ENCODE data around the gene CREB3L1. TPM values are rescaled to one million over a fixed set of nuclear protein-coding genes. Genes with fewer than 3 reads are reported as not detected.

Gene CREB3L1
- total and polyA plus RNA-seq, 2 donors (not counting 3 experiments of a cell fraction or from before 2014, with no cell fraction given), result 0.23 to 0.84 TPM

- Histone ChIP-seq H3K4me3 (replicated peaks in 1 of 3; ENCODE audit: insufficient read depth in 1 of 3, low read depth in 1 of 3, low read length in 3 of 3) (no peak overlapping the region), H3K27me3 (ENCODE audit: control insufficient read depth in 2 of 2, insufficient read depth in 2 of 2, low read length in 2 of 2) (no peaks in the 10 kb centered on the region), H3K4me2 (ENCODE audit: insufficient read depth, low read length) (no peak overlapping the region), H3K79me2 (ENCODE audit: control insufficient read depth, insufficient read depth, low read length) (no peaks in the 10 kb centered on the region), H3K9me3 (replicated peaks; ENCODE audit: control insufficient read depth, insufficient read depth, low read length) (no peaks in the 10 kb centered on the region), H3K4me1 (ENCODE audit: control insufficient read depth, extremely low read depth, insufficient read depth, low read length) (peaks cover 8% of the 10 kb centered on the region), H4K20me1 (replicated peaks; ENCODE audit: control insufficient read depth, extremely low read depth, insufficient read depth, low read length) (no peaks in the 10 kb centered on the region), H2AFZ (ENCODE audit: low read depth, low read length) (no peak overlapping the region), H3K36me3 (ENCODE audit: control insufficient read depth in 2 of 2, extremely low read depth in 1 of 2, insufficient read depth in 2 of 2, low read length in 2 of 2) (no peaks in the 10 kb centered on the region), H3K9ac (replicated peaks; ENCODE audit: extremely low read depth, insufficient read depth, low read length) (no peak overlapping the region), H3K9me1 (replicated peaks; ENCODE audit: control insufficient read depth, extremely low read depth, insufficient read depth, low read length) (no peaks in the 10 kb centered on the region), H3K27ac (ENCODE audit: insufficient read depth, low read depth, low read length) (no peak overlapping the region)
- BruUV-seq (replicated peaks), result no TSS peak
- no peak for TF ChIP-seq CTCF (IDR thresholded peaks at IDR 0.05; ENCODE audit: extremely low read depth in 1 of 2, insufficient read depth in 1 of 2, low read depth in 1 of 2, low read length in 2 of 2)
- no peak for TF ChIP-seq GATA2 (IDR thresholded peaks at IDR 0.05; ENCODE audit: insufficient read depth, insufficient read length, low read depth, low read length)
- TF ChIP-seq MYC (IDR thresholded peaks at IDR 0.05; ENCODE audit: low read depth, low read length), result no peak
- TF ChIP-seq FOS (IDR thresholded peaks at IDR 0.05; ENCODE audit: borderline replicate concordance, insufficient read depth, low read length), result no peak
- TF ChIP-seq JUN (IDR thresholded peaks at IDR 0.05; ENCODE audit: borderline replicate concordance, insufficient read depth, insufficient read length, low read depth), result no peak
- TF ChIP-seq POLR2AphosphoS5 (IDR thresholded peaks at IDR 0.05; ENCODE audit: insufficient read depth, low read depth, low read length), result no peak
- no peak for TF ChIP-seq POLR2A (IDR thresholded peaks at IDR 0.05; ENCODE audit: low read depth, low read length)
- no peak for TF ChIP-seq EZH2 (IDR thresholded peaks at IDR 0.05; ENCODE audit: borderline replicate concordance, low read depth, low read length, severe bottlenecking)
- no peak for TF ChIP-seq MAX (IDR thresholded peaks at IDR 0.05; ENCODE audit: insufficient read depth, insufficient read length)
- POLR2A ChIA-PET, result no interaction called here
- dilution Hi-C loops (cut with MboI; ENCODE audit: extremely low pct_ligation_motif_present, low sequenced_read_pairs) (no loop called here), intact Hi-C loops (cut with micrococcal nuclease) (loop anchor here (1.0 to 10.0 kb wide), 5 partner anchors 29 to 471 kb away; partner anchors contain the start of genes CRY2 and PHF21A)
- CTCF ChIA-PET, result interaction anchor here (0.6 to 6.8 kb wide), 24 partner anchors 8 to 352 kb away, joined by 3 to 91 read pairs (median 4); partner anchors contain the start of genes CREB3L1 and DGKZ
- no peak for FAIRE-seq
- no peak for DNase-seq (ENCODE audit: low read depth, low spot score)
These were observed 38.5 kb downstream of the CREB3L1 start for GRCh38 chr11:46315783-46316563.

All from endothelial cell of umbilical vein (primary cell).